ENCODE results near the gene TFRC.

Gene TFRC

DNA sequence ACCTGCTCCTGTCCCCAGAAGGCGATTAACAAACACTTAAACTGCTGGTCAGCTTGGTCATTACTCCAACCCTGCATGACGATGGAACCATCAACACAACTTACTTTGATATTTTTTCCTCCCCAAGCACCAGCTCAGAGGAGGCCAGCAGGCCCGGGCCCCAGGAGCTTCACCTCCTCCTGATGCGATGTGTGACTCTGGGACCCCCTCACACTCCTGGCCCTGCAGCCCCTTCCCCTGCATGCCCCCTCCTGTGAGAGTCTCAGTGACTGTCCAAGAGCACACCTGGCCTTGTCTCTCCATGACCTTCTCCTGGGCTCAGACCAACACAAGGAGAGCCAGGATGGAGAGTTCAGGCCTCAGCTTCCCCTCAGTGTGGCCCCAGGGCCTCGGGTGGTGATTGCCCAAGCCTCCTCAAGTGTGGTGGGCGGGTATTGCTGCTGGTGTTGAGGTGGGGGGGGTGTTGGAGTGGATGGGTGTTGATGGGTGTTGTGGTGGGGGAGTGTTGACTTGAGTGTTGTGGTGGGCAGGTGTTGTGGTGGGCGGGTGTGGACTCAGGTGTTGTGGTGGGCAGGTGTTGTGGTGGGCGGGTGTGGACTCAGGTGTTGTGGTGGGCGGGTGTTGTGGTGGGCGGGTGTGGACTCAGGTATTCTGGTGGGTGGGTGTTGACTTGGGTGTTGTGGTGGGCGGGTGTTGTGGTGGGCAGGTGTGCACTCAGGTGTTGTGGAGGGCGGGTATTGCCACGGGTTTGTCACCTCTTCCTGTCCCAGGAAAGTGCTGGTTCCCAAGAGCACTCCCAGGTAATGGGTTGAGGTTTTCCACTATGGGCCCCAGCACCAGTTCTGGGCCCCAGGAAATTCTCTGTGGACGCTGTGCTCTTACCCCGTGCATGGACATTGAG is 68.1 kb downstream of the TFRC start:
- Histone ChIP-seq H2BK120ac (ENCODE audit: low read depth, low read length) (no peak overlapping the region), H3K4me3 (ENCODE audit: low read length) (no peak overlapping the region), H3K27me3 (ENCODE audit: insufficient read depth, low read length, poor library complexity) (no peaks in the 10 kb centered on the region), H3K4me1 (ENCODE audit: control insufficient read depth, low read depth, low read length) (no peaks in the 10 kb centered on the region), H3K79me1 (ENCODE audit: low read length) (no peaks in the 10 kb centered on the region), H2AK5ac (ENCODE audit: low read length) (no peak overlapping the region), H3K4ac (ENCODE audit: low read depth, low read length) (no peak overlapping the region), H4K5ac (ENCODE audit: low read length) (no peak overlapping the region), H3K79me2 (ENCODE audit: control insufficient read depth, insufficient read depth, low read length) (no peaks in the 10 kb centered on the region), H3K23ac (ENCODE audit: low read length) (no peak overlapping the region), H2BK5ac (ENCODE audit: low read length) (no peak overlapping the region), H4K8ac (ENCODE audit: low read depth, low read length) (no peak overlapping the region), H2BK15ac (replicated peaks; ENCODE audit: low read depth) (no peak overlapping the region), H3K36me3 (ENCODE audit: control insufficient read depth, insufficient read depth, low read length) (no peaks in the 10 kb centered on the region), H3K4me2 (ENCODE audit: low read length) (no peak overlapping the region), H3K56ac (ENCODE audit: low read length) (no peak overlapping the region), H3K18ac (ENCODE audit: low read length) (no peak overlapping the region), H3K9ac (ENCODE audit: low read length) (no peak overlapping the region), H3K27ac (ENCODE audit: low read depth, low read length) (no peak overlapping the region)
- no peak for DNase-seq
- WGBS (ENCODE audit: extremely low coverage, insufficient coverage, low lambda C conversion rate), result no CpG with 5 or more reads among the region's 15 CpGs

DNA sequence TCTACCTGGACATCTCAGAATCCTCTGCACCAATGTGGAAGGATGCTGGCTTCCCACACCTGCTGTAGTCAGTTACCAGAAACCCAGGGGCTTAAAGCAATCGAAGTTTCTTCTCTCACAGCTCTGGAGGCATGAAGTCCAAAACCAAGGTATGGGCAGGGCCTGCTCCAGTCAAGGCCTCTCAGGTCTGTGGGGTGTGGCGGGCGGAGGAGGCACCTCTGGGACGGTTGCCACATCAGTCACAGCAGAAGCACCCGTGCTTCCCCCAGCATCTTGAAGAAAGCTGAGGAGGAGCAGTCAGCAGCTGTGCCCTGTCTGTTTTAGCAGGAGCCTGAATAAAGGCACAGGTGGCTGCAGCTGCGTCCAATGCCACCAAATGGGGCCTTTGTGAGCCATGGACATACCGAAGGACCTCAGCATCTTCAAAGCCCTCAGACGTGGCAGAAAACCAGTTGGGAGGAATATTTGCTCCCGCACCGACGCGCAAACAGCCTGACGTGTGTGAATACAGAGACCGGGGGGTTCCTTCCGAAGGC is 68.9 kb downstream of the TFRC start:
- no CpG with 5 or more reads among the region's 15 CpGs for WGBS (ENCODE audit: extremely low coverage, insufficient coverage, low lambda C conversion rate)

DNA sequence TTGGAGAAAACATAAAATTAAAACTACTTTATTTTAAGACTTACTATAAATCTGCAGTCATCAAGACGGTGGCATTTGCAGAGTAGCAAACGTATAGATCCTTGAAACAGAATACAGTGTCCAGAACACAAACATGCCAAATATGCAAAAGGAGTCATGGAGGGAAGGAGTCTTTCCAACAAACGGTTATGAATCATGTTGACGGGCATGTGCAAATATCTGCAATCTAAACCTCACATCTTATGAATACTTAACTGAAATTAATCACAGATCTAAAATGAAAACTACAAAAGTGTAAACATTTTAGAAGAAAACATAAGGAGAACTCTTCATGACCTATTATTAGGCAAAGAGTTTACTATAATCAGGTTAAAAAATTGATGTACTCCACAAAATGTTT is 69.4 kb downstream of the TFRC start:
- Histone ChIP-seq H3K27me3 (ENCODE audit: insufficient read depth, low read length, poor library complexity) (no peaks in the 10 kb centered on the region), H3K79me1 (ENCODE audit: low read length) (no peaks in the 10 kb centered on the region), H3K4me2 (ENCODE audit: low read length) (no peak overlapping the region), H2BK5ac (ENCODE audit: low read length) (no peak overlapping the region), H3K4me3 (ENCODE audit: low read length) (no peak overlapping the region), H2AK5ac (ENCODE audit: low read length) (no peak overlapping the region), H3K4ac (ENCODE audit: low read depth, low read length) (no peak overlapping the region), H3K9ac (ENCODE audit: low read length) (no peak overlapping the region), H3K79me2 (ENCODE audit: control insufficient read depth, insufficient read depth, low read length) (no peaks in the 10 kb centered on the region), H3K18ac (ENCODE audit: low read length) (no peak overlapping the region), H3K36me3 (ENCODE audit: control insufficient read depth, insufficient read depth, low read length) (no peaks in the 10 kb centered on the region), H4K8ac (ENCODE audit: low read depth, low read length) (no peak overlapping the region), H2BK15ac (replicated peaks; ENCODE audit: low read depth) (no peak overlapping the region), H3K4me1 (ENCODE audit: control insufficient read depth, low read depth, low read length) (no peaks in the 10 kb centered on the region), H3K23ac (ENCODE audit: low read length) (no peak overlapping the region), H2BK120ac (ENCODE audit: low read depth, low read length) (no peak overlapping the region), H4K5ac (ENCODE audit: low read length) (no peak overlapping the region), H3K56ac (ENCODE audit: low read length) (no peak overlapping the region), H3K27ac (ENCODE audit: low read depth, low read length) (no peak overlapping the region)
- no peak for DNase-seq
- WGBS (ENCODE audit: extremely low coverage, insufficient coverage, low lambda C conversion rate), result no CpG with 5 or more reads among the region's 4 CpGs

More for the DNA sequence above, 68.9 kb downstream of the TFRC start:
- Histone ChIP-seq H3K23ac (ENCODE audit: low read length) (no peak overlapping the region), H3K4me2 (ENCODE audit: low read length) (no peak overlapping the region), H3K27me3 (ENCODE audit: insufficient read depth, low read length, poor library complexity) (no peaks in the 10 kb centered on the region), H2BK15ac (replicated peaks; ENCODE audit: low read depth) (no peak overlapping the region), H3K27ac (ENCODE audit: low read depth, low read length) (no peak overlapping the region), H2BK5ac (ENCODE audit: low read length) (no peak overlapping the region), H3K36me3 (ENCODE audit: control insufficient read depth, insufficient read depth, low read length) (no peaks in the 10 kb centered on the region), H3K79me2 (ENCODE audit: control insufficient read depth, insufficient read depth, low read length) (no peaks in the 10 kb centered on the region), H3K56ac (ENCODE audit: low read length) (no peak overlapping the region), H4K5ac (ENCODE audit: low read length) (no peak overlapping the region), H3K4ac (ENCODE audit: low read depth, low read length) (no peak overlapping the region), H4K8ac (ENCODE audit: low read depth, low read length) (no peak overlapping the region), H2AK5ac (ENCODE audit: low read length) (no peak overlapping the region), H3K9ac (ENCODE audit: low read length) (no peak overlapping the region), H3K18ac (ENCODE audit: low read length) (no peak overlapping the region), H3K4me3 (ENCODE audit: low read length) (no peak overlapping the region), H3K4me1 (ENCODE audit: control insufficient read depth, low read depth, low read length) (no peaks in the 10 kb centered on the region), H2BK120ac (ENCODE audit: low read depth, low read length) (no peak overlapping the region), H3K79me1 (ENCODE audit: low read length) (no peaks in the 10 kb centered on the region)
- DNase-seq, result no peak

DNA sequence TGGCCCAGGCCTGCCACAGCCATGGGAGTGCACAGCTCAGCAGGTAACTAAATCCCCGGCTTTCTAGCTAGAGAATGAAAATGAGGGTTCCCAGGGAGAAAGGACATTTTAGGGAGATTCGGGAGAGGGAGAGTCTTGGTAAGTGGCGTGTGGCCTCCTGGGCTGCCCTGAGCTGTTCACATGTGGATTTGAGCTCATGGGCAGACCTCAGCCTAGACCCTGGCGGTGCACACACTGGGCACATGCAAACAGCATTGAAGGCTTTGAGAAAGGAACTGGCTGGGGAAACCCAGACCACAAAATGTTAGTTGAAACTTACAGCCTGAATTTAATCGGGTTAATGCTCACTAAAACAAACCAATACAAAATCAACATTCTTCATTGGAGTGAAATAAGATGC is 72.4 kb downstream of the TFRC start:
- DNase-seq, result no peak
- Histone ChIP-seq H2BK120ac (ENCODE audit: low read depth, low read length) (no peak overlapping the region), H3K4me3 (ENCODE audit: low read length) (no peak overlapping the region), H3K4me2 (ENCODE audit: low read length) (no peak overlapping the region), H3K4me1 (ENCODE audit: control insufficient read depth, low read depth, low read length) (no peaks in the 10 kb centered on the region), H3K56ac (ENCODE audit: low read length) (no peak overlapping the region), H2BK15ac (replicated peaks; ENCODE audit: low read depth) (no peak overlapping the region), H2AK5ac (ENCODE audit: low read length) (no peak overlapping the region), H3K79me2 (ENCODE audit: control insufficient read depth, insufficient read depth, low read length) (no peaks in the 10 kb centered on the region), H2BK5ac (ENCODE audit: low read length) (no peak overlapping the region), H3K9ac (ENCODE audit: low read length) (no peak overlapping the region), H3K79me1 (ENCODE audit: low read length) (no peaks in the 10 kb centered on the region), H3K27me3 (ENCODE audit: insufficient read depth, low read length, poor library complexity) (no peaks in the 10 kb centered on the region), H3K36me3 (ENCODE audit: control insufficient read depth, insufficient read depth, low read length) (no peaks in the 10 kb centered on the region), H3K27ac (ENCODE audit: low read depth, low read length) (no peak overlapping the region), H4K8ac (ENCODE audit: low read depth, low read length) (no peak overlapping the region), H3K18ac (ENCODE audit: low read length) (no peak overlapping the region), H3K23ac (ENCODE audit: low read length) (no peak overlapping the region), H3K4ac (ENCODE audit: low read depth, low read length) (no peak overlapping the region), H4K5ac (ENCODE audit: low read length) (no peak overlapping the region)
- no CpG with 5 or more reads among the region's 5 CpGs for WGBS (ENCODE audit: extremely low coverage, insufficient coverage, low lambda C conversion rate)

DNA sequence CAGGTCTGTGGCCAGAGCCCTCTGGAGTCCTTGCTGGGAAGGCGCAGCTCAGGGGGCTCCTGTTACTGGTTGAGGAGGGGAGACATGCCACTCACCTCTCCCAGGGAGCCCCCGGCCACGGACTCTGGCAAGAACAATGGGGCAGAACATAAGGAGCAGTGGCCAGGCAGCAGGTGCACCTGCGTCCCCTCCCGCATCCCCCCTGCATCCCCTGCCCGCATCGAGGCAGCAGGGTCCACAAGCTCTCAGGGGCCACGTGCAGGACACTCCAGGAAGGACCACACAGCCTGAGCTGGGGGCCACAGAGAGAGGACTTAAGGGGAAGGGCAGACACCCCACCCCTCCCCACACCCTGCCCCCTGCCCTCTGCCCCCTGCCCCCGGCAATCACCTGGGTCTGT is 73.0 kb downstream of the TFRC start:
- Histone ChIP-seq H3K27me3 (ENCODE audit: insufficient read depth, low read length, poor library complexity) (no peaks in the 10 kb centered on the region), H3K4ac (ENCODE audit: low read depth, low read length) (no peak overlapping the region), H3K23ac (ENCODE audit: low read length) (no peak overlapping the region), H3K36me3 (ENCODE audit: control insufficient read depth, insufficient read depth, low read length) (no peaks in the 10 kb centered on the region), H3K79me1 (ENCODE audit: low read length) (no peaks in the 10 kb centered on the region), H2BK15ac (replicated peaks; ENCODE audit: low read depth) (no peak overlapping the region), H3K27ac (ENCODE audit: low read depth, low read length) (no peak overlapping the region), H2BK5ac (ENCODE audit: low read length) (no peak overlapping the region), H3K56ac (ENCODE audit: low read length) (no peak overlapping the region), H4K5ac (ENCODE audit: low read length) (no peak overlapping the region), H3K4me3 (ENCODE audit: low read length) (no peak overlapping the region), H3K18ac (ENCODE audit: low read length) (no peak overlapping the region), H4K8ac (ENCODE audit: low read depth, low read length) (no peak overlapping the region), H2BK120ac (ENCODE audit: low read depth, low read length) (no peak overlapping the region), H3K4me2 (ENCODE audit: low read length) (no peak overlapping the region), H3K79me2 (ENCODE audit: control insufficient read depth, insufficient read depth, low read length) (no peaks in the 10 kb centered on the region), H3K9ac (ENCODE audit: low read length) (no peak overlapping the region), H2AK5ac (ENCODE audit: low read length) (no peak overlapping the region), H3K4me1 (ENCODE audit: control insufficient read depth, low read depth, low read length) (no peaks in the 10 kb centered on the region)
- no peak for DNase-seq
- no CpG with 5 or more reads among the region's 9 CpGs for WGBS (ENCODE audit: extremely low coverage, insufficient coverage, low lambda C conversion rate)
